Nephron progenitor cell (in vitro differentiated cells): ENCODE data around the gene MRPS25.
A peak's percentile ranks its signal among the peaks of the same experiment; 100 is the strongest.

Source experiments
- DNase-seq: peaks from one replicate; pipeline ENCODE4 v3.0.0; 2021
- H3K27ac Mint-ChIP-seq: 2 replicates; pipeline ENCODE4 v1.8.0; 2021; ENCODE audit warnings: mild to moderate bottlenecking, moderate library complexity, mixed read lengths
- H3K27me3 Mint-ChIP-seq: 2 replicates; pipeline ENCODE4 v1.8.0; 2021; ENCODE audit warnings: mild to moderate bottlenecking, low read depth, mixed read lengths; ENCODE audit not compliant: poor library complexity
- H3K36me3 Mint-ChIP-seq: 2 replicates; pipeline ENCODE4 v1.8.0; 2021; ENCODE audit warnings: low read depth, mixed read lengths
- H3K4me1 Mint-ChIP-seq: 2 replicates; pipeline ENCODE4 v1.8.0; 2021; ENCODE audit warnings: mixed read lengths
- H3K4me3 Mint-ChIP-seq: 2 replicates; pipeline ENCODE4 v1.8.0; 2021; ENCODE audit warnings: mild to moderate bottlenecking, moderate library complexity, mixed read lengths
- H3K9me3 Mint-ChIP-seq: 2 replicates; pipeline ENCODE4 v1.8.0; 2021; ENCODE audit warnings: mild to moderate bottlenecking, moderate library complexity, mixed read lengths
- TF ChIP-seq, protein P1 (sequence below): fragments of 200-600 bp; sonication (generic); IDR thresholded peaks from 2 replicates; pipeline ENCODE4 v1.5.0; 2021; ENCODE audit warnings: antibody characterized with exemption

The MRPS25 gene

DNA sequence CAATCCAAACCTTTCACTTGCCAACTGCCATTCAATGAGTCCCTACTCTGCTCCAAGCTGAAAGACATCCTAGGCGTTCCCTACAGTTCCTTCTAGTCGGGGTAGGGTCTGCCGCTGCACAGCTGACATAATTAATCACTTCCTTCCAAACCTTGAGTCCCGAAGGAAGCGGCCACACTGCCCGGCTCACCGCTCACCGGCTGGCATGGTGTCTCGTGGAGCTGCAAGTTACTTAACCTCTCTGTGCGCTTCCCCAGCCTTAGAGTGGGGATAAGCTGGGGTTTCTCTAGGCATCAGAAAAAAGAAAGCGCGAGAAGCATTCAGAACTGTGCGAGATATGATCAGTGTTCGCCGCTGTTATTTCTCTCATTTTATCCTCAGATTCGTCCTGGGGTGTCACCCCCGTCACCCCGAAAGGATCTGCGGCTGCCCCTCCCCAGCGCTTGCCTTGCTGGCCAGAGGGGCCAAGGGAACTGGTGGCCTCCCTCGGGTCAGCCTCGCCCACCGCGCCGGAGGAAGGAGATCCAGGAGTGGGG lies 748 bp downstream of the MRPS25 start:
- Mint-ChIP-seq H3K27me3 (no peaks in the 10 kb centered on the region), H3K27ac (peak overlapping the region; percentile 68), H3K4me3 (peak overlapping the region; percentile 94), H3K36me3 (peaks cover 48% of the 10 kb centered on the region), H3K9me3 (peaks cover 18% of the 10 kb centered on the region), H3K4me1 (peaks cover 29% of the 10 kb centered on the region)
- peak; percentile 40 for DNase-seq
- TF ChIP-seq, protein P1, sequence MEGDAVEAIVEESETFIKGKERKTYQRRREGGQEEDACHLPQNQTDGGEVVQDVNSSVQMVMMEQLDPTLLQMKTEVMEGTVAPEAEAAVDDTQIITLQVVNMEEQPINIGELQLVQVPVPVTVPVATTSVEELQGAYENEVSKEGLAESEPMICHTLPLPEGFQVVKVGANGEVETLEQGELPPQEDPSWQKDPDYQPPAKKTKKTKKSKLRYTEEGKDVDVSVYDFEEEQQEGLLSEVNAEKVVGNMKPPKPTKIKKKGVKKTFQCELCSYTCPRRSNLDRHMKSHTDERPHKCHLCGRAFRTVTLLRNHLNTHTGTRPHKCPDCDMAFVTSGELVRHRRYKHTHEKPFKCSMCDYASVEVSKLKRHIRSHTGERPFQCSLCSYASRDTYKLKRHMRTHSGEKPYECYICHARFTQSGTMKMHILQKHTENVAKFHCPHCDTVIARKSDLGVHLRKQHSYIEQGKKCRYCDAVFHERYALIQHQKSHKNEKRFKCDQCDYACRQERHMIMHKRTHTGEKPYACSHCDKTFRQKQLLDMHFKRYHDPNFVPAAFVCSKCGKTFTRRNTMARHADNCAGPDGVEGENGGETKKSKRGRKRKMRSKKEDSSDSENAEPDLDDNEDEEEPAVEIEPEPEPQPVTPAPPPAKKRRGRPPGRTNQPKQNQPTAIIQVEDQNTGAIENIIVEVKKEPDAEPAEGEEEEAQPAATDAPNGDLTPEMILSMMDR: no peak

DNA sequence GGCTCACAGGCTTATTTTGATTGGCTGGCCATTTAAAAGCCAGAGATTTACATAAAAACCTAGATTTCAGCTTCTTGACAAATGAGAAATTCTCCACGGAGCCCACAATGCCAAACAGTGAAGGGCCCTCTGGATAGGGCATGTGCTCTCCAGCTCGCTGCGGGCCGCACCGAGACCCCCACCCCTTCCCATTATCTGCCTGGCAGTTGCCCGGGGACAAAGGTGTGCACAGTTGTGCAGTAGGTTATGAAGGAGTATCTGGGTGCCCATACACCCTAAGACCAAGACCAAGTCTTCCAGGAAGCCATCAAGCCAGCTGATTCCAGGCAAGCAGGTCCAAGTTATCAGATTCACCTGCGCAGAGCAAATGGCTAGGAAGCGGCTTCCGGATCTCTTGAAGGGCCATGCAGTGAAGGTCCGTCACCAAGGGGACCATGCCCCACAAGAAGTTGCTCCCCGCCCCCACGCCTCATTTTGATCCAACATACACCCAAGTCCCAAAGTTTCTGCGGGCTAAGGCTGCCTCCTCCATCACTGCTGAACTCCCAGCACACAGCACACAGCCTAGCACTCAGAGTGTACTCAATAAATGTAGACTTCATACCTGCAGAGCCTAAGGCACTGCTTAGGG lies 1.3 kb downstream of the MRPS25 start:
- TF ChIP-seq, protein P1: no peak
- Mint-ChIP-seq H3K4me1 (peaks cover 27% of the 10 kb centered on the region), H3K36me3 (peaks cover 54% of the 10 kb centered on the region), H3K4me3 (peak overlapping the region; percentile 94), H3K27ac (peak overlapping the region; percentile 68), H3K9me3 (peaks cover 18% of the 10 kb centered on the region), H3K27me3 (no peaks in the 10 kb centered on the region)
- DNase-seq: no peak

DNA sequence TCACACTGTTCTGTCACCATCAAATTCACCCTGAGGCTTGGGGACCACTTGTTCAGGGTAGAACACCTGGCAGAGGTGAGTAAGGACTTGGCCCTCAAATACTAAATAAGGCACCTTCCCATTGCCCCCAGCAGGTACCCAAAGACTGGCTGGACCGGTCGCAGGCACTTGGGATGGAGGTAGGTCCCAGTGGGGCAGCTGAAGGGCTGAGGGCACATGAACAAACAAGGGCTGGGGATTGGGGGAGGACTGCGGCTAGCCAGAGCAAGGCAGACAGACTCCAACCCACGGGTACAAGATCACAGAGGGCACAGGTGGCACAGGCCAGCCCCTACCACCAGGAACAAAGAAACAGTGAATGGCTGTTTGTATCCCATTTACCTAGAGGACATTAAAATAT lies 1.9 kb downstream of the MRPS25 start:
- TF ChIP-seq, protein P1: no peak
- H3K27me3 Mint-ChIP-seq: no peaks in the 10 kb centered on the region
- peaks cover 18% of the 10 kb centered on the region for H3K9me3 Mint-ChIP-seq
- peaks cover 22% of the 10 kb centered on the region for H3K4me1 Mint-ChIP-seq
- no peak overlapping the region for H3K27ac Mint-ChIP-seq
- peaks cover 60% of the 10 kb centered on the region for H3K36me3 Mint-ChIP-seq
- no peak for DNase-seq
- peak overlapping the region; percentile 94 for H3K4me3 Mint-ChIP-seq

DNA sequence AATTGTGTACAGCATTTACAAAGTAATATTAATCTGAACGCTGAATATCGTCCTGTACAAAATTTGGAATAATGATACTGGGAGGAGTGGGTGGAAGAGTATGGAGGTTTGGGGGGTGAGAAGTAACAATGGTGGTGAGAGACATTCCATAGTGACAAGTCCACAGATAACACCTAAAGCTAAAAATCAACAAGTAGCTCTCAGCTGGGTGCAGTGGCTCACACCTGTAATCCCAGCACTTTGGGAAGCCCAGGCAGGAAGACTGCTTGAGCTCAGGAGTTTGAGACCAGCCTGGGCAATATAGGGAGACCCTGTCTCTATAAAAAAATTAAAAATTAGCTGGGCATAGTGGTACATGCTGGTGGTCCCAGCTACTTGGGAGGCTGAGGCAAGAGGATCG lies 5.1 kb downstream of the MRPS25 start:
- Mint-ChIP-seq H3K36me3 (peaks cover 76% of the 10 kb centered on the region), H3K4me1 (peaks cover 16% of the 10 kb centered on the region), H3K27ac (no peak overlapping the region), H3K4me3 (no peak overlapping the region), H3K27me3 (no peaks in the 10 kb centered on the region), H3K9me3 (peaks cover 18% of the 10 kb centered on the region)
- DNase-seq: no peak
- TF ChIP-seq, protein P1: no peak

DNA sequence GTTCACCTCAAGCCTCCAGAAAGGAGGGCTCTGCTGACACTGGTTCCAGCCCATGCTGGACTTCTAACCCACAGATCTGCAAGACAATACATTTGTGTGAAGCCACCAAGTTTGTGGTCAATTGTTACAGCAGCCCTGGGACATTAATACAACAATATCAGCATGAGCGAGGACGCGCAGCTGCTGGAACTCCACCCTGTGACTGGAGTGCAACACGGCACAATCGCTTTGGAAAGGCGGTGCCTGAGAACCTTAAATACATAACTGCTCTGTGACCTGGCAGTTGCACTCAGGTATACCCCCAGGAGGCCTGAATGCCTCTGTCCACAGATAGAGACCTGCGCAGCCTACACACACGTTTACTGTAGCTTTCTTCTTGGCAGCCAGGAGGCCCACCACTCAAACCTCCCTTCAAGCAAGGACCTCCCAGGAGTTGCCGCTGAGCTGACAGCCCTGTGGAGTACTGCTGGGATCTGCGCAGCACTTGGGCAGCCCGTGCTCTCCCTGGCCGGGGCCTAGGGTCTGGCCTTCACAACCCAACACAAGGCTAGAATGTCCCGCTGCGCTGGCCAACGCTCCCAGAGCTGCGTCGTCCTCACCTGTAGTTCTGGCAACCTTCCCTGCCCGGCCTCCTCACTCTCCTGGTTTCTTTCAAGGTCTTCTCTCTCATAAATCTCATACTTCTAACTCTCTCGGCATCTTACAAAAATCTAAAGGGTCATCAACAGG lies 8.3 kb downstream of the MRPS25 start:
- Mint-ChIP-seq H3K36me3 (peaks cover 80% of the 10 kb centered on the region), H3K9me3 (peaks cover 9% of the 10 kb centered on the region), H3K27me3 (no peaks in the 10 kb centered on the region), H3K27ac (peak overlapping the region; percentile 0), H3K4me3 (no peak overlapping the region), H3K4me1 (no peaks in the 10 kb centered on the region)
- no peak for DNase-seq
- TF ChIP-seq, protein P1: no peak
